Right atrium auricular region (tissue), 2 donors: ENCODE data around the gene DLG1. TPM values are rescaled to one million over a fixed set of nuclear protein-coding genes. Genes with fewer than 3 reads are reported as not detected.

Experiments used
- DNase-seq: peaks from one replicate; pipeline ENCODE4 v3.0.0-alpha.2; 2019; ENCODE audit warnings: low spot score
- H3K27ac ChIP-seq, 2 donors: fragments of 200-600 bp; sonication (generic); 1 replicate in 1 of 2; 2 replicates in 1 of 2; pipeline ENCODE4 v1.5.1; 2016 to 2019
- H3K27me3 ChIP-seq, 2 donors: fragments of 200-600 bp; sonication (generic); one replicate each; pipeline versions ENCODE4 v1.5.1 to v1.6.0; 2017 to 2019
- H3K36me3 ChIP-seq: fragments of 200-600 bp; sonication (generic); one replicate; pipeline ENCODE4 v1.5.1; 2016
- H3K4me1 ChIP-seq, 2 donors: fragments of 200-600 bp; sonication (generic); one replicate each; pipeline versions ENCODE4 v1.5.1 to v1.6.0; 2017 to 2019
- H3K4me3 ChIP-seq, 2 donors: fragments of 200-600 bp; sonication (generic); 1 replicate in 1 of 2; 2 replicates in 1 of 2; pipeline ENCODE4 v1.5.1; 2017 to 2019; ENCODE audit warnings: mild to moderate bottlenecking in 1 of 2, moderate library complexity in 1 of 2
- H3K9me3 ChIP-seq, 2 donors: fragments of 200-600 bp; sonication (generic); one replicate each; pipeline ENCODE4 v1.5.1; 2019
- total RNA-seq, 2 donors: library from RNA; depleted of rRNA; stranded (reverse); fragments of >200 nt; gene quantifications; one replicate each; pipeline ENCODE4 v1.1.0, GENCODE V29; 2016
- TF ChIP-seq, protein P1 (sequence below), 2 donors: fragments of 200-600 bp; sonication (generic); IDR thresholded peaks; one replicate each; pipeline ENCODE4 v1.5.1; 2019; ENCODE audit warnings: antibody characterized with exemption in 2 of 2

DLG1 gene
- total RNA-seq, 2 donors from 2014 or later: 24.4 to 49.9 TPM

DNA sequence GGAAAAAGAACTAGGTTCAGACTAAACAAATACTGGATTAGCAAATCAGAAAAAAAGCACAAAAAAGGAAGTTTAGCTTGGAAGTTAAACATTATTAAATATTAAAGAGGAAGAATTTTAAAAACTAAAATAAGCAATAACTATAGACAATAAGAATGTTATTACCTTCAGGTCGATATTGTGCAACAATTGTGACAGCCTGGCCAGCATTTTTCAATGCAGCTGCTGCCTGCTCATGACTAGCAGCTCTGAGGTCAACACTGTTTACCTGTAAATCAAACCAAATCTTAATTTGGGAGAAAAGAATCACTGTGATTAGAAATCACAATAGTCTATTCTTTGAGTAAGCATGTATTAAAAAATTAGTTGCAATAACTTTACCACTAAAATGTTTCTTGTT is 193.7 kb downstream of the DLG1 start:
- Histone ChIP-seq H3K36me3 (peaks cover 5% of the 10 kb centered on the region), H3K9me3 (no peaks in the 10 kb centered on the region), H3K27ac (no peak overlapping the region), H3K27me3 (no peaks in the 10 kb centered on the region), H3K4me1 (no peaks in the 10 kb centered on the region), H3K4me3 (no peak overlapping the region)
- no peak for DNase-seq
- TF ChIP-seq, protein P1, sequence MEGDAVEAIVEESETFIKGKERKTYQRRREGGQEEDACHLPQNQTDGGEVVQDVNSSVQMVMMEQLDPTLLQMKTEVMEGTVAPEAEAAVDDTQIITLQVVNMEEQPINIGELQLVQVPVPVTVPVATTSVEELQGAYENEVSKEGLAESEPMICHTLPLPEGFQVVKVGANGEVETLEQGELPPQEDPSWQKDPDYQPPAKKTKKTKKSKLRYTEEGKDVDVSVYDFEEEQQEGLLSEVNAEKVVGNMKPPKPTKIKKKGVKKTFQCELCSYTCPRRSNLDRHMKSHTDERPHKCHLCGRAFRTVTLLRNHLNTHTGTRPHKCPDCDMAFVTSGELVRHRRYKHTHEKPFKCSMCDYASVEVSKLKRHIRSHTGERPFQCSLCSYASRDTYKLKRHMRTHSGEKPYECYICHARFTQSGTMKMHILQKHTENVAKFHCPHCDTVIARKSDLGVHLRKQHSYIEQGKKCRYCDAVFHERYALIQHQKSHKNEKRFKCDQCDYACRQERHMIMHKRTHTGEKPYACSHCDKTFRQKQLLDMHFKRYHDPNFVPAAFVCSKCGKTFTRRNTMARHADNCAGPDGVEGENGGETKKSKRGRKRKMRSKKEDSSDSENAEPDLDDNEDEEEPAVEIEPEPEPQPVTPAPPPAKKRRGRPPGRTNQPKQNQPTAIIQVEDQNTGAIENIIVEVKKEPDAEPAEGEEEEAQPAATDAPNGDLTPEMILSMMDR (IDR thresholded peaks at IDR 0.05): no peak

DNA sequence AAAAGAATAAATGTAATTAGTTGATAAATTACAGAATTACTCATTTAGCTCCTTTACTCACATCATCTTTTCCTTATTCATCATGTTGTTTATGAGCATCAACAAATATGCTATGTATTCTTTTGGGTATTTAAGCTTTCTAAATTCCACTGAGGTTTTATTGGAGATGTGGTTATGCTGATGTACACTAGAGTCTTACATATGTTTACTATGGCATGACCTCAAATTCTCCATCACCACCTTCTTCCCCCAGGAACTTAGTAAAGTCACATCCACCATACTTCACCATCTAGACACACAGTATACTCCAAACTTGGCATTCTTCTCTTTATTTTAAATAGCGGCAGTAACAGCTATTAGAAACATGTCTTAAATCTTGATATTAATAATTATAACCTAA is 194.6 kb downstream of the DLG1 start:
- no peaks in the 10 kb centered on the region for H3K27me3 ChIP-seq
- TF ChIP-seq, protein P1 (IDR thresholded peaks at IDR 0.05): no peak
- H3K4me3 ChIP-seq: no peak overlapping the region
- no peaks in the 10 kb centered on the region for H3K9me3 ChIP-seq
- no peaks in the 10 kb centered on the region for H3K4me1 ChIP-seq
- H3K36me3 ChIP-seq: peaks cover 4% of the 10 kb centered on the region
- no peak overlapping the region for H3K27ac ChIP-seq
- no peak for DNase-seq

DNA sequence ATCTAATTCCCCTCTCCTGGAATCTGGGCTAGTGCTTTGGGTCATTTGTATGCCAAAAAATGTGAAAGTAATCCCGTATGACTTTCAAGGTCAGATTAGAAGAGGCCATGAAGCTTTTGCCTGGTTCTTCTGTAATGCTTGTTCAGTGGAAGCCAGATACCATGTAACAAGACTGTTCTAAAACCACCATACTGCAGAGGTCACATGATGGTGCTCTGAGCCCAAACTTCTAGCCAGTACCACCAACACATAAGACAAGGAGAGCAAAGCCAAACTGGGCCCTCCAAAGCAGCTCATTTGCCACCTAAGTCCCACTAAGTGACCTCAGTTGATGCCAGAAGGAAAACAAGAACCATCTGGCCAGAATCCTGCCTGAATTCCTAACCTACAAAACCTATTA is 204.5 kb downstream of the DLG1 start:
- TF ChIP-seq, protein P1 (IDR thresholded peaks at IDR 0.05): no peak
- Histone ChIP-seq H3K27ac (no peak overlapping the region), H3K27me3 (no peaks in the 10 kb centered on the region), H3K36me3 (peaks cover under 1% of the 10 kb centered on the region), H3K4me1 (no peaks in the 10 kb centered on the region), H3K4me3 (no peak overlapping the region), H3K9me3 (no peaks in the 10 kb centered on the region)
- no peak for DNase-seq

DNA sequence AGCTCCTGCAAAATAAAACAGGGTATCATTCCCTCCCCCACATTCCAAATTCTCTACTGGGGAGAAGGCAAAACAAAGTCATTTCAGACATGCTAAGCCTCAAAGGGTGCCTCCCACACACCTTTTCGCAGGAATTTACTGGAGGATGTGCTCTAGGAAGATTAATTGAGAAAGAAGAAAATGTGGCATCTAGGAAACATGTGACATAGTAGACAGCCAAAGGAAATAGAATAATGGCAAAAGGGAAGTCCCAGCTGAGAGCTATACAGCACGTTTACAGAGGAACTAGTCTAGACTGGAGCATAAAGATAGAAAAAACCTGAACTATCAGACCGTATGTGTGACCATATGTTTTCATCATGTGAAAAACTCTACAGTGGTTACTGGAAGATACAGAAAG is 210.0 kb downstream of the DLG1 start:
- Histone ChIP-seq H3K27ac (no peak overlapping the region), H3K4me1 (peaks cover 0 to 5% of the 10 kb centered on the region in 2 donors), H3K4me3 (no peak overlapping the region), H3K36me3 (peaks cover 4% of the 10 kb centered on the region), H3K9me3 (no peaks in the 10 kb centered on the region), H3K27me3 (no peaks in the 10 kb centered on the region)
- DNase-seq: no peak
- TF ChIP-seq, protein P1 (IDR thresholded peaks at IDR 0.05): no peak

DNA sequence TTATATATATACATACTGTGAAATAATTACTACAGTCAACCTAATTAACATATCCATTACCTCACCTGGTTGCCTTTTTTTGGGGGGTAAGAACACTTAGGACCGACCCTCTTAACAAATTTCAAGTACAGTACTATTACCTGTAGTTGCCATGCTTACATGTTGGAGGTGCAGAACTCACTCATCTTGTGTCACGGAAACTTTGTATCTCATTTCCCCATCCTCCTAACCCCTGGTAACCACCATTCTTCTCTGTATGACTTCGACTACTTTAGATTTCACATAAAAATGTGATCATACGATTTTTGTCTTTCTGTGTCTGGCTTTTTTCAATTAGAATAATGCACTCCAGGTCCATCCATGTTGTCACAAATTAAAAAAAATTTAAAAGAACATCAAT is 213.3 kb downstream of the DLG1 start:
- peaks cover 0 to 6% of the 10 kb centered on the region in 2 donors for H3K4me1 ChIP-seq
- TF ChIP-seq, protein P1 (IDR thresholded peaks at IDR 0.05): no peak
- H3K36me3 ChIP-seq: peaks cover 4% of the 10 kb centered on the region
- no peak overlapping the region for H3K27ac ChIP-seq
- no peaks in the 10 kb centered on the region for H3K9me3 ChIP-seq
- no peak for DNase-seq
- H3K27me3 ChIP-seq: no peaks in the 10 kb centered on the region
- no peak overlapping the region for H3K4me3 ChIP-seq

DNA sequence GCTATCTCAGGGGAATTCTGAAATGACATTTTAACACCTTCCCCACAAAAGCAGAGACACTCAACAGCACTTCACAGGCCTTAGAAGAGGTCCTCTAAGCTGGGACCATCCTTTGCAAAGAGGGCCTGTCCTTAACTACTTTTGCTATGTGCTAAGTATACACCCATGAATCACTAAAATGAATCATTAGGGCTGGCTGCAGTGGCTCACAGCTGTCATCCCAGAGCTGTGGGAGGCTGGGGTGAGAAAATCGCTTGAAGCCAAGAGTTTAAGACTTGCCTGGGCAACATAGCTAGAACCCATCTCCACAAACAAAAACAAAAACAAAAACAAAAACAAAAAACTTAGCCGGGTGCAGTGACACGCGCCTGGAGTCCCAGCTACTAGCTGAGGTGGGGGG is 214.9 kb downstream of the DLG1 start:
- DNase-seq: no peak
- peaks cover 0 to 6% of the 10 kb centered on the region in 2 donors for H3K4me1 ChIP-seq

More for the DNA sequence above, 214.9 kb downstream of the DLG1 start:
- peaks cover 4% of the 10 kb centered on the region for H3K36me3 ChIP-seq
- H3K27ac ChIP-seq: no peak overlapping the region
- TF ChIP-seq, protein P1 (IDR thresholded peaks at IDR 0.05): no peak
- H3K9me3 ChIP-seq: no peaks in the 10 kb centered on the region
- no peaks in the 10 kb centered on the region for H3K27me3 ChIP-seq
- no peak overlapping the region for H3K4me3 ChIP-seq
